Suprapubic skin (tissue), 4 donors: ENCODE data around the gene MST1R. TPM values are rescaled to one million over a fixed set of nuclear protein-coding genes. Genes with fewer than 3 reads are reported as not detected.

Source experiments
- total RNA-seq, 4 donors: library from RNA; depleted of rRNA; stranded (reverse); fragments of >200 nt; gene quantifications; one replicate each; pipeline ENCODE4 v1.1.0, GENCODE V29; 2016

The MST1R gene
- total RNA-seq, 4 donors from 2014 or later = 37.7 to 129 (median 53.8) TPM

Other genes with a start within 250 kb of the MST1R start
- 100 to 1,000 TPM in 1 of 4 donors, 10 to 100 TPM in 3; 81.8 to 103 (median 91.2) TPM for gene APEH, start 229.5 kb downstream of the MST1R start, total RNA-seq
- 10 to 100 TPM; 16.7 to 83.4 (median 21.9) TPM for gene MST1, start 214.4 kb downstream of the MST1R start, total RNA-seq
- 10 to 100 TPM; 23.6 to 88.3 (median 33.9) TPM for gene RNF123, start 214.3 kb downstream of the MST1R start, total RNA-seq
- 1 to 10 TPM; 1.6 to 3.8 (median 2.5) TPM for gene AMIGO3, start 184.2 kb downstream of the MST1R start, total RNA-seq
- 10 to 100 TPM; 14.0 to 25.0 (median 17.3) TPM for gene GMPPB, start 179.9 kb downstream of the MST1R start, total RNA-seq
- gene IP6K1, start 117.3 kb downstream of the MST1R start, total RNA-seq = 10 to 100 TPM; 39.5 to 57.3 (median 53.2) TPM
- under 1 TPM in 2 of 4 donors, not detected in 2; 0.45 to 0.89 TPM for gene CDHR4, start 104.0 kb downstream of the MST1R start, total RNA-seq
- gene INKA1, start 100.6 kb downstream of the MST1R start, total RNA-seq = 10 to 100 TPM; 30.9 to 48.1 (median 36.2) TPM
- gene UBA7, start 89.9 kb downstream of the MST1R start, total RNA-seq = 10 to 100 TPM; 15.3 to 54.4 (median 31.2) TPM
- 1 to 10 TPM; 3.4 to 8.4 (median 4.7) TPM for gene TRAIP, start 47.3 kb downstream of the MST1R start, total RNA-seq
- gene CAMKV, start 34.0 kb downstream of the MST1R start, total RNA-seq = 1 to 10 TPM in 1 of 4 donors, not detected in 3; 2.0 TPM
- gene MON1A, start 25.9 kb upstream of the MST1R start, total RNA-seq = 10 to 100 TPM in 3 of 4 donors, 1 to 10 TPM in 1; 6.2 to 15.6 (median 11.9) TPM
- gene RBM6, start 36.3 kb upstream of the MST1R start, total RNA-seq = 100 to 1,000 TPM in 2 of 4 donors, 10 to 100 TPM in 2; 73.5 to 222 (median 89.5) TPM
- 100 to 1,000 TPM; 129 to 681 (median 208) TPM for gene RBM5, start 185.0 kb upstream of the MST1R start, total RNA-seq